CD14-positive monocyte (primary cell): ENCODE measurements around the gene RXRG. TPM values are rescaled to one million over a fixed set of nuclear protein-coding genes. Genes with fewer than 3 reads are reported as not detected.

Experiments
- DNase-seq, 3 donors: peaks; one replicate each; pipeline ENCODE4 v3.0.0-alpha.2; 2011 to 2022
- H2AFZ ChIP-seq: 2 replicates; pipeline ENCODE4 v1.6.0; 2012; ENCODE audit warnings: mild to moderate bottlenecking, low read depth, low read length, inconsistent platforms; ENCODE audit not compliant: insufficient read depth, poor library complexity, severe bottlenecking
- H3K27ac ChIP-seq, 2 donors: 1 replicate in 1 of 2; 2 replicates in 1 of 2; pipeline ENCODE4 v1.5.1; 2012 to 2013; ENCODE audit warnings: low read length in 2 of 2, control low read depth in 1 of 2, inconsistent platforms in 1 of 2, low read depth in 1 of 2, mild to moderate bottlenecking in 1 of 2
- H3K27me3 ChIP-seq, 2 donors: one replicate each; pipeline versions ENCODE4 v1.6.0 to v1.6.1; 2011 to 2013; ENCODE audit warnings: low read length in 2 of 2; ENCODE audit not compliant: control insufficient read depth in 2 of 2, insufficient read depth in 2 of 2
- H3K36me3 ChIP-seq, 2 donors: replicated peaks in 1 of 2; 1 replicate in 1 of 2; 2 replicates in 1 of 2; pipeline versions ENCODE4 v1.5.1 to v1.6.1; 2012 to 2013; ENCODE audit warnings: low read length in 2 of 2, control low read depth in 1 of 2, inconsistent platforms in 1 of 2, mild to moderate bottlenecking in 1 of 2; ENCODE audit not compliant: insufficient read depth in 2 of 2, control insufficient read depth in 1 of 2
- H3K4me1 ChIP-seq, 2 donors: 1 replicate in 1 of 2; 2 replicates in 1 of 2; pipeline versions ENCODE4 v1.5.1 to v1.6.1; 2012 to 2013; ENCODE audit warnings: low read length in 2 of 2, control low read depth in 1 of 2, inconsistent platforms in 1 of 2, mild to moderate bottlenecking in 1 of 2, moderate library complexity in 1 of 2; ENCODE audit not compliant: insufficient read depth in 2 of 2, control insufficient read depth in 1 of 2
- H3K4me2 ChIP-seq: replicated peaks from 2 replicates; pipeline ENCODE3; 2012; ENCODE audit warnings: low read length, moderate library complexity, mild to moderate bottlenecking; ENCODE audit not compliant: poor library complexity, severe bottlenecking; ENCODE audit errors: extremely low read depth
- H3K4me3 ChIP-seq, 3 experiments: fragments of 200-600 bp in 1 of 3; sonication (generic) in 1 of 3; replicated peaks in 1 of 3; 1 replicate in 2 of 3; 2 replicates in 1 of 3; pipeline ENCODE4 v1.5.1; 2011 to 2013; ENCODE audit warnings: low read length in 3 of 3, mild to moderate bottlenecking in 3 of 3, control low read depth in 2 of 3, low read depth in 2 of 3, inconsistent platforms in 1 of 3, moderate library complexity in 1 of 3
- H3K79me2 ChIP-seq: 2 replicates; pipeline ENCODE4 v1.6.0; 2012; ENCODE audit warnings: mild to moderate bottlenecking, control low read depth, inconsistent platforms, low read length, moderate library complexity; ENCODE audit not compliant: insufficient read depth
- H3K9ac ChIP-seq: 2 replicates; pipeline ENCODE4 v1.6.0; 2017; ENCODE audit warnings: low read length, mild to moderate bottlenecking; ENCODE audit not compliant: insufficient read depth, poor library complexity, severe bottlenecking
- H3K9me3 ChIP-seq, 2 donors: replicated peaks in 1 of 2; 1 replicate in 1 of 2; 2 replicates in 1 of 2; pipeline versions ENCODE4 v1.5.1 to v1.6.1; 2012 to 2013; ENCODE audit warnings: low read length in 2 of 2, control low read depth in 1 of 2; ENCODE audit not compliant: control insufficient read depth in 1 of 2, insufficient read depth in 1 of 2
- H4K20me1 ChIP-seq: 2 replicates; pipeline ENCODE4 v1.6.0; 2012; ENCODE audit warnings: mild to moderate bottlenecking, low read length, control low read depth, moderate library complexity; ENCODE audit not compliant: insufficient read depth
- H3K27ac Mint-ChIP-seq, 7 donors: one replicate each; pipeline ENCODE4 v1.8.0; 2020; ENCODE audit warnings: mild to moderate bottlenecking in 7 of 7, mixed read lengths in 7 of 7, moderate library complexity in 6 of 7, inconsistent platforms in 2 of 7
- H3K27me3 Mint-ChIP-seq, 3 donors: one replicate each; pipeline ENCODE4 v1.8.0; 2021 to 2022; ENCODE audit warnings: low read depth in 3 of 3, mild to moderate bottlenecking in 3 of 3, mixed read lengths in 3 of 3, moderate library complexity in 3 of 3, inconsistent platforms in 1 of 3
- H3K36me3 Mint-ChIP-seq, 2 donors: one replicate each; pipeline ENCODE4 v1.8.0; 2020; ENCODE audit warnings: mixed read lengths in 2 of 2, inconsistent platforms in 1 of 2, mild to moderate bottlenecking in 1 of 2
- H3K4me1 Mint-ChIP-seq: one replicate; pipeline ENCODE4 v1.8.0; 2020; ENCODE audit warnings: mild to moderate bottlenecking, mixed read lengths
- H3K4me3 Mint-ChIP-seq, 2 donors: one replicate each; pipeline ENCODE4 v1.8.0; 2020; ENCODE audit warnings: mild to moderate bottlenecking in 2 of 2, mixed read lengths in 2 of 2, moderate library complexity in 1 of 2
- H3K9me3 Mint-ChIP-seq, 7 donors: one replicate each; pipeline ENCODE4 v1.8.0; 2020 to 2022; ENCODE audit warnings: mixed read lengths in 7 of 7, mild to moderate bottlenecking in 6 of 7, moderate library complexity in 6 of 7, inconsistent platforms in 2 of 7
- CTCF ChIP-seq: fragments of 200-600 bp; IDR thresholded peaks from one replicate; pipeline ENCODE4 v1.8.0; 2022; ENCODE audit warnings: antibody characterized with exemption, mild to moderate bottlenecking
- WGBS: methylation state at CpG from one replicate; pipeline ENCODE4 v1.1.5; 2013; ENCODE audit warnings: missing lambda C conversion rate; ENCODE audit not compliant: insufficient coverage; 5-methylcytosine and 5-hydroxymethylcytosine counted together
- intact Hi-C, 2 donors: fragments of 100-400 bp; cut with micrococcal nuclease; formaldehyde crosslinking; loops; one replicate each; pipeline versions ENCODE4 v1.15.0 to v1.15.1; 2023
- polyA plus RNA-seq, 3 donors: library from polyadenylated mRNA; depleted of rRNA in 1 of 3; unstranded in 2 of 3; stranded (reverse) in 1 of 3; fragments of 300-500 nt in 2 of 3; fragments of >200 nt in 1 of 3; fragmentation: Illumina TruSeq in 2 of 3; gene quantifications; 1 replicate in 2 of 3; 2 replicates in 1 of 3; pipeline ENCODE4 v1.2.3, GENCODE V29; 2012 to 2021

RXRG gene
- polyA plus RNA-seq, 3 donors, result not detected

- H3K27me3 ChIP-seq, result no peaks in the 10 kb centered on the region
- no peak overlapping the region for H3K27ac ChIP-seq
- no peak for DNase-seq
- peaks cover 4 to 18% (median 14%) of the 10 kb centered on the region in 3 donors for H3K27me3 Mint-ChIP-seq
- H3K4me2 ChIP-seq, result no peak overlapping the region
- no peaks in the 10 kb centered on the region for H3K36me3 ChIP-seq
- WGBS, result no CpG with 5 or more reads among the region's 3 CpGs
- intact Hi-C loops, result no loop called here
- peaks cover 0 to 2% (median 0%) of the 10 kb centered on the region in 7 donors for H3K9me3 Mint-ChIP-seq
- no peaks in the 10 kb centered on the region for H3K9me3 ChIP-seq
- H4K20me1 ChIP-seq, result no peaks in the 10 kb centered on the region
- H3K79me2 ChIP-seq, result no peaks in the 10 kb centered on the region
- no peaks in the 10 kb centered on the region for H3K4me1 ChIP-seq
- H3K9ac ChIP-seq, result no peak overlapping the region
- no peak overlapping the region for H3K27ac Mint-ChIP-seq
- H3K4me3 Mint-ChIP-seq, result no peak overlapping the region
- TF ChIP-seq CTCF, result no peak
- no peak overlapping the region for H3K4me3 ChIP-seq
- no peaks in the 10 kb centered on the region for H3K36me3 Mint-ChIP-seq
- H3K4me1 Mint-ChIP-seq, result peaks cover 4% of the 10 kb centered on the region
- H2AFZ ChIP-seq, result no peak overlapping the region
Observed at GRCh38 chr1:165486663-165487062, 41.7 kb upstream of the RXRG start.

GRCh38 chr1:165485716-165486115 is 40.8 kb upstream of the RXRG start:
- H3K27me3 Mint-ChIP-seq, result peaks cover 6 to 21% (median 16%) of the 10 kb centered on the region in 3 donors
- no peak overlapping the region for H3K4me2 ChIP-seq
- H3K9me3 ChIP-seq, result no peaks in the 10 kb centered on the region
- H3K4me3 ChIP-seq, result no peak overlapping the region
- H3K9me3 Mint-ChIP-seq, result peaks cover 0 to 6% (median 1%) of the 10 kb centered on the region in 7 donors
- no peak overlapping the region for H3K9ac ChIP-seq
- H3K4me1 Mint-ChIP-seq, result peaks cover 4% of the 10 kb centered on the region
- WGBS, result 100% methylated on average over 4 of the region's 5 CpGs
- no peaks in the 10 kb centered on the region for H3K4me1 ChIP-seq
- no peak for TF ChIP-seq CTCF
- DNase-seq, result no peak
- H3K4me3 Mint-ChIP-seq, result no peak overlapping the region
- no peaks in the 10 kb centered on the region for H3K36me3 ChIP-seq
- no peak overlapping the region for H3K27ac Mint-ChIP-seq
- H3K27me3 ChIP-seq, result no peaks in the 10 kb centered on the region
- no peak overlapping the region for H2AFZ ChIP-seq
- no peaks in the 10 kb centered on the region for H3K79me2 ChIP-seq
- no peaks in the 10 kb centered on the region for H3K36me3 Mint-ChIP-seq
- intact Hi-C loops, result no loop called here
- H4K20me1 ChIP-seq, result no peaks in the 10 kb centered on the region
- no peak overlapping the region for H3K27ac ChIP-seq
